ENCODE measurements around the gene SH3RF2. TPM values are rescaled to one million over a fixed set of nuclear protein-coding genes. Genes with fewer than 3 reads are reported as not detected.

Gene SH3RF2
- total RNA-seq, 1 donor from 2014 or later: 0.36 TPM

DNA sequence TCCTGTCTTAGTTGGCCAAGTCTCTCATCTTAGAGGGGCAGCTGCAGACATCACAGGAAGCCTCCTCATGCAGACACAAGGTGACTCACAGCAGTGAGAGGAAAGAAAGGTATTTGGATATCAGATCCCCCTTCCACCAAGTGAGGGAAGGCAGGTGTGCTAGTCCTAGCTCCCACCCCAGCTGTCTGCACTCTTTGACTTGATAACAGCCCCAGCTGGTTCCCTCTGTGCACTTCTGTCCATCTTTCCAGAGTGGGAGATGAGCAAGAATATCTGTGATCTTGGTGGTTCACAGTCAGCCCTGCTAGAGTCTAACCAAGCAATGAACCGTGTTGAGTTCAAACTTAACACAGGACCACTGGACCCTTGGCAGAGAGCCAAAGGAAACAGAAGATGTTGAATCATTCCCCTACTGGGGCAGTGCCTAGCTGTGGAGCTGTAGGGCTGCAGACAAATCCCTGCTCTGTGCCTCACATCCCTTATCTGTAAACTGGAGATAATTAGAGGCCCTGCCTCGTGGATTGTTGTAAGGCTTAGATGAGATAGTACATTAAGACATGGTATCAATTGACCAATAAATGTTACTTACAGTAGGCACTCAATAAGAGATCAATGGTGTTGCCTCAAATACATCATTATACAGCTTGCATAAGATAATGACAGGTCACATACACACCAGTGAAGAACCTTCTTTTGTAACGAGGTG is 39.1 kb downstream of the SH3RF2 start:
- H3K27me3 Mint-ChIP-seq (ENCODE audit: insufficient read depth, low read depth): peaks cover 4% of the 10 kb centered on the region
- no peak for TF ChIP-seq EZH2phosphoT487 (IDR thresholded peaks at IDR 0.05)
- Histone ChIP-seq H3K4me1 (peaks cover 17% of the 10 kb centered on the region), H3K79me2 (ENCODE audit: low read depth) (no peaks in the 10 kb centered on the region), H3K27me3 (no peaks in the 10 kb centered on the region), H3K4me2 (no peak overlapping the region), H2AFZ (replicated peaks) (no peak overlapping the region), H3K9me3 (ENCODE audit: low read depth) (no peaks in the 10 kb centered on the region), H3K9ac (no peak overlapping the region), H4K20me1 (ENCODE audit: low read depth) (no peaks in the 10 kb centered on the region), H3K27ac (no peak overlapping the region), H3F3A (ENCODE audit: low read depth) (no peaks in the 10 kb centered on the region), H3K36me3 (no peaks in the 10 kb centered on the region), H3K4me3 (no peak overlapping the region)
- H3K4me1 Mint-ChIP-seq: peaks cover 11% of the 10 kb centered on the region
- H3K36me3 Mint-ChIP-seq: no peaks in the 10 kb centered on the region
- no peaks in the 10 kb centered on the region for H3K9me3 Mint-ChIP-seq
- DNase-seq (ENCODE audit: low spot score): no peak
- no peak overlapping the region for H3K4me3 Mint-ChIP-seq
- no peak overlapping the region for H3K27ac Mint-ChIP-seq

DNA sequence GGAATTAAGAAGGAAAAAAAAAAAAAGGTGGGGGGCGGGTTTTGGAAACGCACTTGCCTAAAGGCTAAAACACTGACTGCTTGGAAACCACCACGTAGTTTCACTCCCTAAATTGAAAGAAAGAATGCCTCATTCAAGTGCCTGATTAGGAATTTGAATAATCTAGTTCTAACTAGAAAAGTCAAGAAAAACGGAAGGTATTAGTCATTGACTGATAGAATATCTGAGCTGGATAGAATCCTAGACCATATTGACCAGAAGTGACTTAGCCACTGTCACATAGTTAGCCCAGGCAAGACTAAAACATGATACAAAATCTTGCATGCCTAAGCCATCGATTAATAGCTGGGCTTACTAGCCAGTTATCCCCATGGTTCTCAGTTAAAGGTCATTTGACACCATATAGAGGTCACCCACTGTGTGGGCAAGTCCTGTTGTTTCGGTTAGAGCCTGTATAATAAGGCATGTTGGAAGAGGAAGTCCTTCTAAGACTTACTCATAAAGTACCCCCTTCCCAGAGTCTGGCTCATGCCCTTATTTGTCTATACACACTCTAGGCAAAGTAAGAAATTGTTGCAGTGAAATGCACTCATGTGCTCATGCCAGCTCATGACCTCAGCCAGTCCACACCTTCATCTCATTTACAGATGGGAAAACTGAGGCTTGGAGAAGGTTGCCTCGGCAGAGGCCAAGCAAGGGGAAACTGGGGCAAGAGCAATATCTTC is 40.2 kb downstream of the SH3RF2 start:
- Histone ChIP-seq H3K9ac (no peak overlapping the region), H3K4me1 (peaks cover 17% of the 10 kb centered on the region), H3K4me2 (no peak overlapping the region), H3K27ac (no peak overlapping the region), H3K4me3 (no peak overlapping the region), H3K36me3 (no peaks in the 10 kb centered on the region), H2AFZ (replicated peaks) (no peak overlapping the region), H3K27me3 (no peaks in the 10 kb centered on the region), H4K20me1 (ENCODE audit: low read depth) (no peaks in the 10 kb centered on the region), H3K9me3 (ENCODE audit: low read depth) (no peaks in the 10 kb centered on the region), H3F3A (ENCODE audit: low read depth) (no peaks in the 10 kb centered on the region), H3K79me2 (ENCODE audit: low read depth) (no peaks in the 10 kb centered on the region)
- H3K4me3 Mint-ChIP-seq: no peak overlapping the region
- H3K27ac Mint-ChIP-seq: no peak overlapping the region
- peaks cover 4% of the 10 kb centered on the region for H3K27me3 Mint-ChIP-seq (ENCODE audit: insufficient read depth, low read depth)
- no peaks in the 10 kb centered on the region for H3K36me3 Mint-ChIP-seq
- H3K4me1 Mint-ChIP-seq: peaks cover 11% of the 10 kb centered on the region
- H3K9me3 Mint-ChIP-seq: no peaks in the 10 kb centered on the region
- TF ChIP-seq EZH2phosphoT487 (IDR thresholded peaks at IDR 0.05) (no peak), EZH2 (IDR thresholded peaks at IDR 0.05) (no peak)
- TF ChIP-seq, protein P1, sequence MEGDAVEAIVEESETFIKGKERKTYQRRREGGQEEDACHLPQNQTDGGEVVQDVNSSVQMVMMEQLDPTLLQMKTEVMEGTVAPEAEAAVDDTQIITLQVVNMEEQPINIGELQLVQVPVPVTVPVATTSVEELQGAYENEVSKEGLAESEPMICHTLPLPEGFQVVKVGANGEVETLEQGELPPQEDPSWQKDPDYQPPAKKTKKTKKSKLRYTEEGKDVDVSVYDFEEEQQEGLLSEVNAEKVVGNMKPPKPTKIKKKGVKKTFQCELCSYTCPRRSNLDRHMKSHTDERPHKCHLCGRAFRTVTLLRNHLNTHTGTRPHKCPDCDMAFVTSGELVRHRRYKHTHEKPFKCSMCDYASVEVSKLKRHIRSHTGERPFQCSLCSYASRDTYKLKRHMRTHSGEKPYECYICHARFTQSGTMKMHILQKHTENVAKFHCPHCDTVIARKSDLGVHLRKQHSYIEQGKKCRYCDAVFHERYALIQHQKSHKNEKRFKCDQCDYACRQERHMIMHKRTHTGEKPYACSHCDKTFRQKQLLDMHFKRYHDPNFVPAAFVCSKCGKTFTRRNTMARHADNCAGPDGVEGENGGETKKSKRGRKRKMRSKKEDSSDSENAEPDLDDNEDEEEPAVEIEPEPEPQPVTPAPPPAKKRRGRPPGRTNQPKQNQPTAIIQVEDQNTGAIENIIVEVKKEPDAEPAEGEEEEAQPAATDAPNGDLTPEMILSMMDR (IDR thresholded peaks at IDR 0.05): no peak
- DNase-seq (ENCODE audit: low spot score): no peak

- DNase-seq (ENCODE audit: low spot score): no peak
- Histone ChIP-seq H3K9ac (no peak overlapping the region), H3K9me3 (ENCODE audit: low read depth) (no peaks in the 10 kb centered on the region), H3K79me2 (ENCODE audit: low read depth) (no peaks in the 10 kb centered on the region), H4K20me1 (ENCODE audit: low read depth) (no peaks in the 10 kb centered on the region), H3K36me3 (no peaks in the 10 kb centered on the region), H2AFZ (replicated peaks) (no peak overlapping the region), H3K4me3 (no peak overlapping the region), H3K27me3 (no peaks in the 10 kb centered on the region), H3K4me2 (no peak overlapping the region), H3F3A (ENCODE audit: low read depth) (no peaks in the 10 kb centered on the region), H3K27ac (no peak overlapping the region), H3K4me1 (peaks cover 17% of the 10 kb centered on the region)
- Mint-ChIP-seq H3K36me3 (no peaks in the 10 kb centered on the region), H3K27ac (no peak overlapping the region), H3K4me3 (no peak overlapping the region), H3K9me3 (no peaks in the 10 kb centered on the region), H3K27me3 (ENCODE audit: insufficient read depth, low read depth) (peaks cover 4% of the 10 kb centered on the region), H3K4me1 (peaks cover 11% of the 10 kb centered on the region)
- TF ChIP-seq, protein P1 (IDR thresholded peaks at IDR 0.05): no peak
- TF ChIP-seq EZH2phosphoT487 (IDR thresholded peaks at IDR 0.05): no peak
- TF ChIP-seq EZH2 (IDR thresholded peaks at IDR 0.05): no peak
Observed at GRCh38 chr5:145978171-145978570, 41.8 kb downstream of the SH3RF2 start.

DNA sequence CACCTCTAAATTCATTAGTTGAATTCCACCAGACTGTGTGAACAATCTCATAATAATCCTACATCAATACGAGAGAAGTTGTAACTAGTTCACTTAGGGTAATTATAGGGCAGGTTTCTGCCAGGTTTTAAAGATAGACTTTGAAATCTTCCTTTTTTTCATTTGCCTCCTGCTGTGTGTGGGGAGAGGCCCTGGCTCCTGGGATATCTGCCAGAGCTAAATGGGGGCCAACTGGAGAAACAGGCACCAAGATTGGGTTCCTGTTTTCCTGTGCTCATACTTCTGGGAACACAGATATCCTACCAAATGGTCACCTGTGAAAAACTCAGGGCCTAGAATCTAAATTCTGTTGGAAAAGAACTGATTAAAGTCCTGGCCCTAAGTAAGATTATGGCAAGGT is 42.3 kb downstream of the SH3RF2 start:
- Histone ChIP-seq H3K4me2 (no peak overlapping the region), H3K9ac (no peak overlapping the region), H3K27ac (no peak overlapping the region), H3F3A (ENCODE audit: low read depth) (no peaks in the 10 kb centered on the region), H3K4me3 (no peak overlapping the region), H3K9me3 (ENCODE audit: low read depth) (no peaks in the 10 kb centered on the region), H2AFZ (replicated peaks) (no peak overlapping the region), H3K27me3 (no peaks in the 10 kb centered on the region), H3K4me1 (peaks cover 17% of the 10 kb centered on the region), H4K20me1 (ENCODE audit: low read depth) (no peaks in the 10 kb centered on the region), H3K79me2 (ENCODE audit: low read depth) (no peaks in the 10 kb centered on the region), H3K36me3 (no peaks in the 10 kb centered on the region)
- Mint-ChIP-seq H3K4me1 (peaks cover 11% of the 10 kb centered on the region), H3K9me3 (no peaks in the 10 kb centered on the region), H3K4me3 (no peak overlapping the region), H3K27me3 (ENCODE audit: insufficient read depth, low read depth) (peaks cover 4% of the 10 kb centered on the region), H3K27ac (no peak overlapping the region), H3K36me3 (no peaks in the 10 kb centered on the region)
- TF ChIP-seq, protein P1 (IDR thresholded peaks at IDR 0.05): no peak
- TF ChIP-seq EZH2 (IDR thresholded peaks at IDR 0.05) (no peak), EZH2phosphoT487 (IDR thresholded peaks at IDR 0.05) (no peak)
- no peak for DNase-seq (ENCODE audit: low spot score)

Measured in neural progenitor cell (in vitro differentiated cells).